SK-N-SH treated with all-trans-retinoic acid at 6 μM for 48 hours (cell line): Measurements from ENCODE around the gene ACADL.
A peak's percentile ranks its signal among the peaks of the same experiment; 100 is the strongest.

ENCODE experiments used
- ARNTL ChIP-seq: fragments of 450-650 bp; formaldehyde crosslinking; IDR thresholded peaks from 2 replicates; pipeline ENCODE4 v1.5.0; 2020; ENCODE audit warnings: low read depth, mild to moderate bottlenecking, moderate library complexity, borderline replicate concordance
- BACH2 ChIP-seq: fragments of 250-450 bp; sonication (Bioruptor Pico); IDR thresholded peaks from 2 replicates; pipeline ENCODE4 v1.9.0; 2021; ENCODE audit warnings: mild to moderate bottlenecking, borderline replicate concordance
- CSDC2 ChIP-seq: fragments of 250-450 bp; sonication (Bioruptor Pico); IDR thresholded peaks from 2 replicates; pipeline ENCODE4 v1.5.0; 2020; ENCODE audit warnings: mild to moderate bottlenecking, moderate library complexity
- OSR1 ChIP-seq: fragments of 250-450 bp; sonication (Bioruptor Pico); IDR thresholded peaks from 2 replicates; pipeline ENCODE4 v1.8.0; 2022; ENCODE audit warnings: moderate library complexity, mild to moderate bottlenecking, inconsistent platforms
- TCF4 ChIP-seq: fragments of 250-450 bp; sonication (Bioruptor Pico); IDR thresholded peaks from 2 replicates; pipeline ENCODE4 v1.8.0; 2021; ENCODE audit warnings: mild to moderate bottlenecking, moderate library complexity, borderline replicate concordance
- ZC3H10 ChIP-seq: fragments of 250-450 bp; sonication (Bioruptor Pico); IDR thresholded peaks from 2 replicates; pipeline ENCODE4 v1.5.1; 2021; ENCODE audit warnings: mild to moderate bottlenecking, moderate library complexity
- ZFP3 ChIP-seq: fragments of 250-450 bp; sonication (Bioruptor Pico); IDR thresholded peaks from 2 replicates; pipeline ENCODE4 v1.5.0; 2020; ENCODE audit warnings: mild to moderate bottlenecking, moderate library complexity
- ZFP30 ChIP-seq: fragments of 450-650 bp; formaldehyde crosslinking; IDR thresholded peaks from 2 replicates; pipeline ENCODE4 v1.5.0; 2022; ENCODE audit warnings: mild to moderate bottlenecking, moderate library complexity
- ZNF565 ChIP-seq: fragments of 450-650 bp; formaldehyde crosslinking; conservative IDR thresholded peaks from 2 replicates; pipeline ENCODE4 v1.5.0; 2020; ENCODE audit warnings: low read depth, mild to moderate bottlenecking, moderate library complexity
- TF ChIP-seq, protein P1 (sequence below): fragments of 250-450 bp; sonication (Bioruptor Pico); IDR thresholded peaks from 2 replicates; pipeline ENCODE4 v1.5.1; 2021; ENCODE audit warnings: mild to moderate bottlenecking, moderate library complexity
- TF ChIP-seq, protein P2 (sequence below): fragments of 250-450 bp; sonication (Bioruptor Pico); IDR thresholded peaks from 2 replicates; pipeline ENCODE4 v1.5.1; 2020; ENCODE audit warnings: low read depth, mild to moderate bottlenecking, moderate library complexity
- TF ChIP-seq, protein P3 (sequence below): fragments of 250-450 bp; sonication (Bioruptor Pico); IDR thresholded peaks from 2 replicates; pipeline ENCODE4 v1.8.0; 2020; ENCODE audit warnings: mild to moderate bottlenecking, moderate library complexity, borderline replicate concordance
- TF ChIP-seq, protein P4 (sequence below): fragments of 250-450 bp; sonication (Bioruptor Pico); IDR thresholded peaks from 2 replicates; pipeline ENCODE4 v1.8.0; 2021; ENCODE audit warnings: low read depth, mild to moderate bottlenecking, moderate library complexity, borderline replicate concordance

DNA sequence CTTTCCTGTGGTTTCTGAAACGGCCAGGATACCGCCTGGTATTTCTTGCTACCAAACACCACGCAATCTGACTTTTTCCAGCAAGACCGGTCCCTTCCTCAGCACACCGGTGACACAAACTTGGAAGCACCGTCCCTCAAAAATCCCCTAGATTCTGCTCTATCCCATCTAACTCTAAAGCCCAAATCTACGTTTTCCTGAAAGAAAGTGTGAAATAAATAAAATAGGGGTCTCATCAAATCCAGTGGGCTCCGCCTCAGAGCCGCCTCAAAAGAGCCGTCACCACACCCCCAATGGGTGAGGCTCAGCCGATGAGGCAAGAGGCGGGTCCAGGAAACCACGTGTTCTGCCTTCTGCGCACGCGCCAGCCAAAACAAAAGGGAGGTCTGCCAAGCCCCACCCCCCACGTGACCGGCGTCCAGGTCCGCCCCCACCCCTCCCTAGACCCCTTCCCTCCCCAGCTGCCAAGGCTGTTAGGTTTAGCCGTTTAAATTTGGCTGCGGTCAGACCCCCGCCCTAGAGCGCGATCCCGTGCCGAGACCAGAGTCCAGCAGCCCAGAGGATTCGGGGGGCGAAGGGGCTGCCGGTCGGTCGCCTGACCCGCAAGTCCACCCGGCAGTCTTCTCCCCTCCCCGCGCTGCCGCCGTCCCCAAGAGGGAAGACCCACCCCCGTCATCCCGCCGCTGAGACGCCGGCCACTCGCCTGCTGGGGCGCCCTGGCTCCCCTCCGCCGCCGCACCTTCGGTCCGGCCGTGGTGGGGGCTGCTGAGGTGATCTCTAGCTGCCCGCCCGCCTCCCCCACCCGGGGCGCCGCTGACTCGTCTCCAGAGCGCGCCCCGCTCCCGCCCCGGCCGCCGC is 54.6 kb downstream of the ACADL start:
- TF ChIP-seq ZNF565 (no peak), ZFP30 (CRISPR knock-in tag) (no peak), OSR1 (CRISPR knock-in tag) (no peak), ARNTL (no peak), CSDC2 (no peak), ZFP3 (CRISPR knock-in tag) (no peak), BACH2 (CRISPR knock-in tag) (no peak), ZC3H10 (no peak), TCF4 (CRISPR knock-in tag) (no peak)
- TF ChIP-seq, protein P1, sequence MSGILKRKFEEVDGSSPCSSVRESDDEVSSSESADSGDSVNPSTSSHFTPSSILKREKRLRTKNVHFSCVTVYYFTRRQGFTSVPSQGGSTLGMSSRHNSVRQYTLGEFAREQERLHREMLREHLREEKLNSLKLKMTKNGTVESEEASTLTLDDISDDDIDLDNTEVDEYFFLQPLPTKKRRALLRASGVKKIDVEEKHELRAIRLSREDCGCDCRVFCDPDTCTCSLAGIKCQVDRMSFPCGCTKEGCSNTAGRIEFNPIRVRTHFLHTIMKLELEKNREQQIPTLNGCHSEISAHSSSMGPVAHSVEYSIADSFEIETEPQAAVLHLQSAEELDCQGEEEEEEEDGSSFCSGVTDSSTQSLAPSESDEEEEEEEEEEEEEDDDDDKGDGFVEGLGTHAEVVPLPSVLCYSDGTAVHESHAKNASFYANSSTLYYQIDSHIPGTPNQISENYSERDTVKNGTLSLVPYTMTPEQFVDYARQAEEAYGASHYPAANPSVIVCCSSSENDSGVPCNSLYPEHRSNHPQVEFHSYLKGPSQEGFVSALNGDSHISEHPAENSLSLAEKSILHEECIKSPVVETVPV (CRISPR knock-in tag) = no peak
- TF ChIP-seq, protein P2, sequence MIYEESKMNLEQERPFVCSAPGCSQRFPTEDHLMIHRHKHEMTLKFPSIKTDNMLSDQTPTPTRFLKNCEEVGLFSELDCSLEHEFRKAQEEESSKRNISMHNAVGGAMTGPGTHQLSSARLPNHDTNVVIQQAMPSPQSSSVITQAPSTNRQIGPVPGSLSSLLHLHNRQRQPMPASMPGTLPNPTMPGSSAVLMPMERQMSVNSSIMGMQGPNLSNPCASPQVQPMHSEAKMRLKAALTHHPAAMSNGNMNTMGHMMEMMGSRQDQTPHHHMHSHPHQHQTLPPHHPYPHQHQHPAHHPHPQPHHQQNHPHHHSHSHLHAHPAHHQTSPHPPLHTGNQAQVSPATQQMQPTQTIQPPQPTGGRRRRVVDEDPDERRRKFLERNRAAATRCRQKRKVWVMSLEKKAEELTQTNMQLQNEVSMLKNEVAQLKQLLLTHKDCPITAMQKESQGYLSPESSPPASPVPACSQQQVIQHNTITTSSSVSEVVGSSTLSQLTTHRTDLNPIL (CRISPR knock-in tag) = no peak
- TF ChIP-seq, protein P3, sequence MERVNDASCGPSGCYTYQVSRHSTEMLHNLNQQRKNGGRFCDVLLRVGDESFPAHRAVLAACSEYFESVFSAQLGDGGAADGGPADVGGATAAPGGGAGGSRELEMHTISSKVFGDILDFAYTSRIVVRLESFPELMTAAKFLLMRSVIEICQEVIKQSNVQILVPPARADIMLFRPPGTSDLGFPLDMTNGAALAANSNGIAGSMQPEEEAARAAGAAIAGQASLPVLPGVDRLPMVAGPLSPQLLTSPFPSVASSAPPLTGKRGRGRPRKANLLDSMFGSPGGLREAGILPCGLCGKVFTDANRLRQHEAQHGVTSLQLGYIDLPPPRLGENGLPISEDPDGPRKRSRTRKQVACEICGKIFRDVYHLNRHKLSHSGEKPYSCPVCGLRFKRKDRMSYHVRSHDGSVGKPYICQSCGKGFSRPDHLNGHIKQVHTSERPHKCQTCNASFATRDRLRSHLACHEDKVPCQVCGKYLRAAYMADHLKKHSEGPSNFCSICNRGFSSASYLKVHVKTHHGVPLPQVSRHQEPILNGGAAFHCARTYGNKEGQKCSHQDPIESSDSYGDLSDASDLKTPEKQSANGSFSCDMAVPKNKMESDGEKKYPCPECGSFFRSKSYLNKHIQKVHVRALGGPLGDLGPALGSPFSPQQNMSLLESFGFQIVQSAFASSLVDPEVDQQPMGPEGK = 0 out of 2 replicates have a peak, but pooled peaks have one; percentile 14
- TF ChIP-seq, protein P4, sequence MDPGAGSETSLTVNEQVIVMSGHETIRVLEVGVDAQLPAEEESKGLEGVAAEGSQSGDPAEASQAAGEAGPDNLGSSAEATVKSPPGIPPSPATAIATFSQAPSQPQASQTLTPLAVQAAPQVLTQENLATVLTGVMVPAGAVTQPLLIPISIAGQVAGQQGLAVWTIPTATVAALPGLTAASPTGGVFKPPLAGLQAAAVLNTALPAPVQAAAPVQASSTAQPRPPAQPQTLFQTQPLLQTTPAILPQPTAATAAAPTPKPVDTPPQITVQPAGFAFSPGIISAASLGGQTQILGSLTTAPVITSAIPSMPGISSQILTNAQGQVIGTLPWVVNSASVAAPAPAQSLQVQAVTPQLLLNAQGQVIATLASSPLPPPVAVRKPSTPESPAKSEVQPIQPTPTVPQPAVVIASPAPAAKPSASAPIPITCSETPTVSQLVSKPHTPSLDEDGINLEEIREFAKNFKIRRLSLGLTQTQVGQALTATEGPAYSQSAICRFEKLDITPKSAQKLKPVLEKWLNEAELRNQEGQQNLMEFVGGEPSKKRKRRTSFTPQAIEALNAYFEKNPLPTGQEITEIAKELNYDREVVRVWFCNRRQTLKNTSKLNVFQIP (CRISPR knock-in tag) = no peak
